ENCODE data around the gene ANTXR1. TPM values are rescaled to one million over a fixed set of nuclear protein-coding genes. Genes with fewer than 3 reads are reported as not detected.
A peak's percentile ranks its signal among the peaks of the same experiment; 100 is the strongest.

Gene ANTXR1
- total RNA-seq, 1 experiment from 2014 or later = 37.3 TPM

GRCh38 chr2:68971591-68972231 lies 41.3 kb upstream of the ANTXR1 start:
- Histone ChIP-seq H2BK15ac (ENCODE audit: low read depth, low read length) (no peak overlapping the region), H3K4me2 (ENCODE audit: insufficient read depth, insufficient read length, low read length) (no peak overlapping the region), H4K91ac (ENCODE audit: insufficient read length, low read depth, low read length) (no peak overlapping the region), H3K18ac (ENCODE audit: insufficient read length, low read depth, low read length) (no peak overlapping the region), H2BK120ac (ENCODE audit: low read depth, low read length, poor library complexity, severe bottlenecking) (no peak overlapping the region), H4K8ac (replicated peaks; ENCODE audit: insufficient read length, low read depth, low read length) (no peak overlapping the region), H3K9ac (ENCODE audit: extremely low read depth, insufficient read length, low read length) (no peak overlapping the region), H3K23ac (ENCODE audit: insufficient read length, low read depth, low read length) (no peak overlapping the region), H2AFZ (ENCODE audit: low read length) (no peak overlapping the region), H3K4me1 (ENCODE audit: insufficient read depth, low read length) (no peaks in the 10 kb centered on the region), H2BK12ac (ENCODE audit: insufficient read length, low read depth, low read length) (no peak overlapping the region), H2AK5ac (ENCODE audit: insufficient read length, low read length) (no peak overlapping the region), H3K27me3 (ENCODE audit: insufficient read depth, low read length) (no peaks in the 10 kb centered on the region), H3K23me2 (ENCODE audit: insufficient read length, low read depth, low read length, poor library complexity, severe bottlenecking) (no peaks in the 10 kb centered on the region), H3K9me3 (ENCODE audit: control insufficient read depth, low read depth, low read length) (no peaks in the 10 kb centered on the region), H4K5ac (ENCODE audit: insufficient read length, low read depth, low read length) (no peak overlapping the region), H3K79me2 (ENCODE audit: insufficient read depth, low read length) (no peaks in the 10 kb centered on the region), H3K56ac (ENCODE audit: insufficient read length, low read depth, low read length) (no peak overlapping the region), H3T11ph (ENCODE audit: low read length) (no peak overlapping the region), H3K79me1 (ENCODE audit: insufficient read depth, low read depth, low read length, poor library complexity, severe bottlenecking) (no peaks in the 10 kb centered on the region), H2BK20ac (ENCODE audit: low read depth, low read length, poor library complexity, severe bottlenecking) (no peak overlapping the region), H3K4ac (ENCODE audit: low read depth, low read length) (no peak overlapping the region), H2BK5ac (ENCODE audit: insufficient read length, low read length) (no peak overlapping the region), H4K20me1 (ENCODE audit: control insufficient read depth, insufficient read depth, insufficient read length) (no peaks in the 10 kb centered on the region), H3K27ac (ENCODE audit: insufficient read length, low read depth, low read length) (no peak overlapping the region), H3K14ac (ENCODE audit: insufficient read depth, low read length) (no peak overlapping the region)
- H3K4me1 Mint-ChIP-seq = no peaks in the 10 kb centered on the region
- peaks cover 2% of the 10 kb centered on the region for H3K27me3 Mint-ChIP-seq (ENCODE audit: low read depth)
- no CpG with 5 or more reads among the region's 5 CpGs for WGBS (ENCODE audit: extremely low coverage, insufficient read length, low lambda C conversion rate)
- H3K36me3 Mint-ChIP-seq (ENCODE audit: insufficient read depth in 1 of 3, low read depth in 3 of 3) = no peaks in the 10 kb centered on the region
- H3K9me3 Mint-ChIP-seq = no peaks in the 10 kb centered on the region
- H3K27ac Mint-ChIP-seq = peak overlapping the region in 1 of 3 experiments; percentile 66; a peak in 1 of 7 replicates
- TF ChIP-seq CTCF (conservative IDR thresholded peaks at IDR 0.05) = no peak
- no peak overlapping the region for H3K4me3 Mint-ChIP-seq
- no peak for DNase-seq
